ENCODE data around the gene AP2S1.
"Not testable (repeated sequence)": the region's sequence is repeated elsewhere in the genome, so short reads cannot be mapped to it uniquely, and the experiment has no call there.

The AP2S1 gene

DNA sequence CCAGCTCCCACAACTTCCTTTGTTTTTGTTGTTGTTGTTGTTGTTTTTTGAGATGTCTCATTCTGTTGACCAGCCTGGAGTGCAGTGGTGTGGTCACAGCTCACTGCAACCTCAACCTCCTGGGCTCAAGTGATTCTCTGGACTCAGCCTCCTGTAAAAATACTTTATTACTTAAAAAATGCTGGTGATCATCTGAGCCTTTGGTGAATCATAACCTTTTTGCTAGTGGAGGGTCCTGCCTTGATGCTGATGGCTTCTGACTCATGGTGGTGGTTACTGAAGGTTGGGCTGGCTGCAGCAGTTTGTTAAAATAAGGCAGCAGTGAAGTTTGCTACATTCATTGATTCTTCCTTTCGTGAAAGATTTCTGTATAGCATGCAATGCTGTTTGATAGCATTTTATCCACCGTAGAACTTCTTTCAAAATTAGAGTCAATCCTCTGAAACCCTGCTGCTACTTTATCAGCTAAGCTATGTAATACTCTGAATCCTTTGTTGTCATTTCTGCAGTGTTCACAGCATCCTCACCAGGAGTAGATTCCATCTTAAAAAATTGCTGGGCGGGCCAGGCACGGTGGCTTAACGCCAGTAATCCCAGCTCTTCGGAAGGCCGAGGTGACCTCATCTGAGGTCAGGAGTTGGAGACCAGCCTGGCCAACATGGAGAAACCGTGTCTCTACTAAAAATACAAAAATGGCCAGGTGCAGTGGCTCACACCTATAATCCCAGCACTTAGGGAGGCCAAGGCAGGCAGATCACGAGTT lies 28.1 kb upstream of the AP2S1 start:
- no peak for TF ChIP-seq ZFX (IDR thresholded peaks at IDR 0.05; ENCODE audit: borderline replicate concordance)
- TF ChIP-seq, protein P1, sequence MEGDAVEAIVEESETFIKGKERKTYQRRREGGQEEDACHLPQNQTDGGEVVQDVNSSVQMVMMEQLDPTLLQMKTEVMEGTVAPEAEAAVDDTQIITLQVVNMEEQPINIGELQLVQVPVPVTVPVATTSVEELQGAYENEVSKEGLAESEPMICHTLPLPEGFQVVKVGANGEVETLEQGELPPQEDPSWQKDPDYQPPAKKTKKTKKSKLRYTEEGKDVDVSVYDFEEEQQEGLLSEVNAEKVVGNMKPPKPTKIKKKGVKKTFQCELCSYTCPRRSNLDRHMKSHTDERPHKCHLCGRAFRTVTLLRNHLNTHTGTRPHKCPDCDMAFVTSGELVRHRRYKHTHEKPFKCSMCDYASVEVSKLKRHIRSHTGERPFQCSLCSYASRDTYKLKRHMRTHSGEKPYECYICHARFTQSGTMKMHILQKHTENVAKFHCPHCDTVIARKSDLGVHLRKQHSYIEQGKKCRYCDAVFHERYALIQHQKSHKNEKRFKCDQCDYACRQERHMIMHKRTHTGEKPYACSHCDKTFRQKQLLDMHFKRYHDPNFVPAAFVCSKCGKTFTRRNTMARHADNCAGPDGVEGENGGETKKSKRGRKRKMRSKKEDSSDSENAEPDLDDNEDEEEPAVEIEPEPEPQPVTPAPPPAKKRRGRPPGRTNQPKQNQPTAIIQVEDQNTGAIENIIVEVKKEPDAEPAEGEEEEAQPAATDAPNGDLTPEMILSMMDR (IDR thresholded peaks at IDR 0.05), result no peak
- no peak overlapping the region for H3K27ac ChIP-seq

DNA sequence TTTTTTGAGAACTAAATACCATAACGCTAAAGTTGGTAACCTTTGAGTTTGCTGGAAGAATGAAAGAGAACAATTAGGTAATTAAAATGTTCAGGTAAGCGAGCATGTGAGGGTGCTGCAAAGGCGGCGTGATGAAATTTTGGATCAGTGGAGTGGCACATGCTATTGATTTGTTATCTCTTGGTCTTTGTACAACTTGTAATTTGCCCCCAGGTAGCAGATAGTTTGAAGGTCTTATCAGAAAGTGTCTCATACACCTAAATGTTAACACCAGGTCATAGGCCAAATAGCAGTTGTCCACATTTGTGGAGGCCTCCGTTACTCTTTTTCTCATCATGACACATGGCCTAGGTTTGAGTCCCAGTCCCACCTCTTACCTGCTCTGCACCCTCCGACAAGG lies 25.0 kb upstream of the AP2S1 start:
- no peak overlapping the region for H3K27ac ChIP-seq
- TF ChIP-seq ZFX (IDR thresholded peaks at IDR 0.05; ENCODE audit: borderline replicate concordance), result no peak
- TF ChIP-seq, protein P1 (IDR thresholded peaks at IDR 0.05), result no peak

DNA sequence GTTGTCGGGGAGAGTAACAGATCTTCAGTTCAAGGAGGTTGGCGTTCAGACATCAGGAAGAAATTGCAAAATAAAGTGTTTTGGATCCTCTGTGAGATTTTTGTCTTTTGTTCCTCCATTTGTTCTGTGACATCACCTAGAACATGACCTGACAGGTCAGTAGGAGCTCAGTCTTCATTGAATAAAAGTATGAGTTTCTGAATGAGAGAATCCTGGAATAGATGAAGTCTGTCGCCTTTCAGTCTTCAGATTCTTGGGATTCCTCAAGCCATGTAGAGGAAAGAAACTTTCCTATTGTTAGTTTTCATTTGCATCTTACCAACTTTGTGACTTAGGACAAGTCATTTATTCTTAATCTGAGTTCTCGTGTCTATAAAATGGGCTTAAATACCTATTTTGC lies 24.6 kb upstream of the AP2S1 start:
- TF ChIP-seq, protein P1 (IDR thresholded peaks at IDR 0.05), result no peak
- TF ChIP-seq ZFX (IDR thresholded peaks at IDR 0.05; ENCODE audit: borderline replicate concordance), result no peak
- H3K27ac ChIP-seq, result 0 out of 2 replicates have a peak overlapping the region, but pooled peaks have one; percentile 43

DNA sequence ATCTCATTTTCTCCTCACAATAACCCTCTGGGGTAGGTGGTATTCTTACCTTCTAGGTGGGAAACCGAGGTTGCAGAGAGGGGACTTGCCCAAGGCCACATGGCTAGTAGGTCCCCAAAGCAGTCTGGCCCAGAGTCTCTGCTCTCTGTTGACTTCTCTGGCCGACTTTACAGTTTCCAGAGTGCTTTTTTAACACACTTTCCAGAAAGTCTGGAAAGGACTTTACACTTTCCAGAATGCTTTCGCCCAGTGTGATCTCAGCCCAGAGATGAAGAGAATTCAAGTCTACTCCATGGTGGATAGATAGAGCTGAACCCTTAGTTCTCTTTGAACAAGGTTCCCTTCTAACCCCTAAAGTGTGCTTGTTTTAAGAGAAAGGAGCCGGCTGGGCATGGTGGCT lies 22.3 kb upstream of the AP2S1 start:
- TF ChIP-seq, protein P1 (IDR thresholded peaks at IDR 0.05), result no peak
- no peak for TF ChIP-seq ZFX (IDR thresholded peaks at IDR 0.05; ENCODE audit: borderline replicate concordance)
- H3K27ac ChIP-seq, result peak overlapping the region; percentile 43; the same call in 1 of the 2 replicates

DNA sequence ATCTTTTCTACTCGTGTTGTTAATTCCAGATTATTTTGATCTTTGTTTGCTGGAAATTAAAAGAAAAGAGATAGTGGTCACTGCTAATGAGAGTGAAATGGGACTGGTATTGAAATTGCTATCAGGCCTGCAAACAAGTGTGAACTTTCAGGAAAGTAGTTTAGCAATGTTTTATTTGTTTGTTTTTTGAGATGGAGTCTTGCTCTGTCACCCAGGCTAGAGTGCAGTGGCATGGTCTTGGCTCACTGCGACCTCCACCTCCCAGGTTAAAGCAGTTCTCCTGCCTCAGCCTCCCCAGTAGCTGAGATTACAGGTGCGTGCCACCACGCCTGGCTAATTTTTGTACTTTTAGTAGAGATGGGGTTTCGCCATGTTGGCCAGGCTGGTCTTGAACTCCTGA lies 20.5 kb upstream of the AP2S1 start:
- H3K27ac ChIP-seq, result not testable (repeated sequence)

DNA sequence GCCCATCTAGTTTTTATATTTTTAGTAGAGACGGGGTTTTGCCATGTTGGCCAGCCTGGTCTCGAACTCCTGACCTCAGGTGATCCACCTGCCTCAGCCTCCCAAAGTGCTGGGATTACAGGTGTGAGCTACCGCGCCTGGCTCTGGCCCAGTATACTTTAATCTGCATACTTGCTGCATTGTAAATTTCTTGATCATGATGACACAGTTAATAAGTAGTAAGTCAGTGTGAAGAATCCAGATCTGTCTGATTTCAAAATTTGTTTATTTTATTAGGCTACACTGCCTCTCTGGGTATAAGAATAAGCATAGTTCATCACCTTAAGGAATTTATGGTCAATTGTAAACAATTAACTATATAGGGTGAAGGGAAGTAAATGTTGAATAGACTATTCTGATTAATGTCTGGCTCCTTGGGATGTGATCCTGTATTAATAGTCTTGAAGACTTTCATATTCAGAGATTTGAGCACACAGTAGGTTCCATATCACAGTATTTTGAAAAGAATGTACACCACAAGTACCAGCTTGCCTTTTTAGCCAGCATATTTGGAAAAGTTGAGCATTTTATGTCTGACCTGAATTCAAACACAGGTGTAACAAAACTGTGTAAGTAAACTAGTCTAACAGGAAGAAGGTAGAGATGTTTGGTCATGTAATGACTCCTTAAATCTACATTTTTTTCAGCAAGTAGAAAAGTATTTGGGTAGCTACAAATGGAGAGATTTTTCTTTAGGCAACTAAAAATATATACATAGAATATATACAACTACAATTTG lies 17.6 kb upstream of the AP2S1 start:
- no peak for TF ChIP-seq ZFX (IDR thresholded peaks at IDR 0.05; ENCODE audit: borderline replicate concordance)
- TF ChIP-seq, protein P1 (IDR thresholded peaks at IDR 0.05), result no peak
- H3K27ac ChIP-seq, result peak overlapping the region; percentile 99

DNA sequence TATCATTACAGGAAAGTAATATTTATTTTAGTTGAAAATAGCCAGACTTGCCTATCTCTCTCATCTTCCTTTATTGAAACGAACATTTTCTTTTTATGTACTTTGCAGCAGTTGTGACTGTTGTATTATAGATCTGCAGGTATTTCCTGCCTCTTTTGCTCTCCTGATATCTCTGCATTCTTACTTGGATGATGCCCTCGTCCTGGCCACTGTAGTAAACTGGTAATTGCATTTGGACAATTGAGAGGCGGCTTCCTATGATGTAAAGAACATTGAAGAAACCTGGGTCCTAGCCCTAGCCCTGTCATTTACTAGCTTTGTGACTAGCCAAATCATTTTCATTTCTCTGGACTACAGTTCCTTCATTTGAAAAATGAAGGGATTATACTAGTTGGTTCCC lies 16.5 kb upstream of the AP2S1 start:
- peak overlapping the region; percentile 99 for H3K27ac ChIP-seq
- no peak for TF ChIP-seq ZFX (IDR thresholded peaks at IDR 0.05; ENCODE audit: borderline replicate concordance)
- TF ChIP-seq, protein P1 (IDR thresholded peaks at IDR 0.05), result no peak
